ENCODE data around the gene DIAPH1.

DIAPH1 gene

GRCh38 chr5:141618804-141619554 lies at the start of gene DIAPH1:
TSS of gene DIAPH1 (minus strand) at chr5:141619000. CDS start at chr5:141618914, 86 bp downstream.
- DNase-seq (ENCODE audit: low spot score): peak; percentile 85

- DNase-seq (ENCODE audit: low spot score): no peak
Observed at GRCh38 chr5:141665995-141666940, 47.5 kb upstream of the DIAPH1 start.

DNA sequence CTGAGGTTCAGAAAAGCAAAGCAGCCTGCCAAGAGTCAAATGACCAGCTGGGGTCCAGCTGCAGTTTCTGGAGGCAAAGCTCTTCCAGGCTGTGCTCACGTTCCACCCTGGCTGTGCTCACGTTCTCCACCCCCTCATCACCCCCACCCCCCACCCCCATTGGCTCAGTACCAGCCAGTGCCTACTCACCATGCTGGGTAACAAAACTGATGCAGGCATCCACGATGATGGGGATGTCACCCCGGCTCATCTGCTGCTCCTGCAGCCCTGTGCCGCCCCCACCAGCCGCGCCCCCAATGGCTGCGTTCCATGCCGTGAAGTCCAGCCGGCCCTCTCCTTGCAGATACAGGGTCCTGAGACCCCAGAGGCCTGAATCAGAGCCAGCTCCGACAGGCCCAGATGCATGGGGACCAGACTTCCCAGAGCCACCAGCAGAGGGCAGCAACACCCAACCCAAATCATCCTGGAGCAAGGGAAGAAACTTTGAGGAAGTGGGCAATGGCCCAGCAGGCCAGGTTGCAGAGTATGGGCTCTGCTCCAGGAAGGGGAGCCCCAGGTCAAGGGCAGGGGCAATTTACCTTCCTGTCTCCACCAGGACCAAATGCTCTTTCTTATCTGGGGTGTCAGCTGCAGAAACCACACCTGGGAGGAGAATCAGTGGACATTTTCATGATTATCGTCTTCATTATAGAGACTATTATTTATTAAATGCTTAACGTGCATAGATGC lies 46.1 kb upstream of the DIAPH1 start:
- DNase-seq (ENCODE audit: low spot score): peak; percentile 52

- DNase-seq (ENCODE audit: low spot score): no peak
Observed at GRCh38 chr5:141663506-141663905, 44.7 kb upstream of the DIAPH1 start.

GRCh38 chr5:141662028-141662427 lies 43.2 kb upstream of the DIAPH1 start:
- DNase-seq (ENCODE audit: low spot score): no peak

GRCh38 chr5:141657937-141658545 lies 39.2 kb upstream of the DIAPH1 start:
- no peak for DNase-seq (ENCODE audit: low spot score)

GRCh38 chr5:141657404-141657803 lies 38.6 kb upstream of the DIAPH1 start:
- no peak for DNase-seq (ENCODE audit: low spot score)

DNA sequence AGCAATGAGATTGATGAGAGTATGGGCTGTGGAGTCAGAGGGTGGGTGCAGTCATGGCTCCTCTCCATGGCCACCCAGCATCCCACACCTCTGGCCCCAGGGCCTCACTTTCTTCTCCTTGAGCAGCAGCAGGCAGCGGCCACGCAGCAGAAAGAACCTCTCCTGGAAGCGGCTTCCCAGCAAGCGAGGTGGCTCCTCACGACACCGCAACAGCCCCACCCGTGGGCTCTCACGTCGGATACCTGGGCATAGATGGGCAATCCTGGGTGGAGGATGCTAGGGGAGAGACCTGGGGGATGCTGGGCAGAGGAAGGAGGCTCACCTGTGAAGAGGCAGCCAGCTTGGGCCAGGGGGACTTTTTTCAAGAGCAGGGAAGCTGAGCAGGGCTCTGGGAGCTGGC lies 37.6 kb upstream of the DIAPH1 start:
- DNase-seq (ENCODE audit: low spot score): no peak

GRCh38 chr5:141655020-141655419 lies 36.2 kb upstream of the DIAPH1 start:
- no peak for DNase-seq (ENCODE audit: low spot score)

GRCh38 chr5:141654298-141654697 lies 35.5 kb upstream of the DIAPH1 start:
- DNase-seq (ENCODE audit: low spot score): no peak

- DNase-seq (ENCODE audit: low spot score): no peak
Observed at GRCh38 chr5:141651728-141652105, 32.9 kb upstream of the DIAPH1 start.

DNA sequence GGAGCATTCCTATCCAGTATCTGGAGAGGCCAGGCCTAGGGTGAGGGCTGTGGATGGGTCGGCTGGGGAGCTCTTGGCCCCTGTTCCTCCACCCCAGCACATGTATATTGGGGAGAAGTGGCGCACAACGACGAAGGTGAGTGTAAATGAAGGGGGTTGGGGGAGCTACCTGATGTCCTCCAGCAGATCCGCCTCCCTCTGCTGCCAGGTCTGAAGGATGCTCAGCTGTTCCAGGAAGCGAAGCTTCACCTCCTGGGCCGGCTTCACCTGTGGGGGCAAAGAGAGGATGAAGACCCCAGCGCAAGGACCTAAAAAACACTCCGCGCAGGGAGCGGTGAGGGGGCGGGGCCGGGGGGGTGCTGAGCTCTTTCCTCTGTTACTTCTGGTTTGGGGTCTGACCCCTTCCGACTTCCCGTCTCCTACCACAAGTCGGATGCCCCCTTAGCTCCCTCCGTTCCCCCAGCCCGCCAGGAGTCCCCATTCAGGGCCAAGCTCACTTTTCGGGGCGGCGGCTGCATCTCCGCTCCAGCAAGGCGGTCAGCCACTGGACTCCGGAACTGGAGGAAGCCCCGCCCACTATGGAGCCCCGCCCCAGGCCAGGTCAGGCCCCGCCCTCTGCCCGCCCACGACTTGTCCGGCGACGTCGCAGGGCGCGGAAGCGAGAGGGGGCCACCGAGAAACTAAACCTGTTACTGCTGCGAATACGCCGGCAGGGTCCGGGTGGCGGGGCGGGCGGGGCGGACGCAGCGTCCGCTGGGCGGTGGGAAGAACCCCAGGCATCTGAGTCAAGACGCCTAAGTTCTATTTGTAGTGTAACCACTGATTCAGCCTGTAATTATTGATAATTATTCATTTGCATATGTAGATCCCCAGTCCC lies 32.3 kb upstream of the DIAPH1 start, which contains the start of gene FCHSD1:
FCHSD1 (minus strand) TSS at position 568 of the 877 bp plus-strand sequence; CDS start at position 518, 50 bp downstream.
- DNase-seq (ENCODE audit: low spot score): peak; percentile 70

GRCh38 chr5:141649972-141650371 lies 31.2 kb upstream of the DIAPH1 start:
- no peak for DNase-seq (ENCODE audit: low spot score)

- no peak for DNase-seq (ENCODE audit: low spot score)
Observed at GRCh38 chr5:141649056-141649688, 30.4 kb upstream of the DIAPH1 start.

DNA sequence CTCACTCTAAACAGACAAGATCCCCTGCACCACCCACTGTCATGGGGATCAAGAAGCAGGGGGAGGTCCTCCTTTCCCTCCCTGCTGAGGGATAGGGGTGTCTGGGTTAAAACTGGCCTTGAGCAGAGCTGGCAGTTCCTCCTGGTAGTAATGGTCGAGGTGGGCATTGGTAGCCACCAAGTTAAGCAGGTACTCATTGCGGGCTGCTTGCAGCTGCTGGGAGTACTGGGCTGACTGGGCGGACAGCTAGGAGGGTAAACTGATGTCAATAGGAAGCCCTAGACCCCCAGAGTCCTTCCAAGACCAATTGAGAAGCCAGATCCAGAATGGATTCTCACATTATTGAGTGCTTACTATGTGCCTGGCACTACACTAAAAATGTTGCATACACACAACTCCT lies 29.1 kb upstream of the DIAPH1 start:
- no peak for DNase-seq (ENCODE audit: low spot score)

- DNase-seq (ENCODE audit: low spot score): no peak
Observed at GRCh38 chr5:141647242-141647641, 28.4 kb upstream of the DIAPH1 start.

- peak; percentile 68 for DNase-seq (ENCODE audit: low spot score)
Observed at GRCh38 chr5:141646026-141646425, 27.2 kb upstream of the DIAPH1 start.

DNA sequence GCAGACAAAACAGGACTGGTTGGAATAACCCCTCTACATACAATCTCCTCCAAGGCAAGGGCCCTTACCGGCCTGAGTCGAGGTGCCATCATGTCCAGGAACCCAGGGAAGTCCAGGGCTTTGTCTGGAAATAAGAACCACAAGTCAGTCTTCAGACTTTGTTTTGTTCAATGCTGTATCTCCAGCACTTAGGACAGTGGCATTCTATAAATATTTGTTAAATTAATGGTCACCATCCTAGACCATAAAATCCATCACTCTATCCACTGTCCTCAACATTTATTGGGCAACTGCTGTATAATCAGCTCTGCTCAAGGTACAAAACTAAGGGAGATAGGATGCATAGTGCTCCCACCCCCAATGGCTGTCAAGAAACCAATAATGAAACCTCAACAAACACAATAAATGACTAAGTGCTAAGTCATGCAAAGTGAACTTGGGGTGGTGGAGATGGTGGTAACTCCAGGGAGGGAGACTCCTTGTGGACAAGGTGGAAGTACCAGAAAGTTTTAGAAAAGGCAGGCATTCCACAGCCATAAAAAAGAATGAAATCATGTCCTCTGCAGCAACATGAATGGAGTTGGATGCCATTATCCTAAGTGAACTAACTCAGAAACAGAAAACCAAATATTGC lies 23.0 kb upstream of the DIAPH1 start:
- DNase-seq (ENCODE audit: low spot score): no peak

- no peak for DNase-seq (ENCODE audit: low spot score)
Observed at GRCh38 chr5:141640698-141641097, 21.9 kb upstream of the DIAPH1 start.

GRCh38 chr5:141640051-141640415 lies 21.2 kb upstream of the DIAPH1 start:
- DNase-seq (ENCODE audit: low spot score): no peak

Measured in putamen (tissue), 1 donor.